ENCODE data around the gene SEC61A2.

SEC61A2 gene

GRCh38 chr10:12200850-12201249, 71.4 kb downstream of the SEC61A2 start:
- no peak for TF ChIP-seq SIN3A (IDR thresholded peaks at IDR 0.05; ENCODE audit: borderline replicate concordance, insufficient read depth, low read length)
- TF ChIP-seq, protein P1, sequence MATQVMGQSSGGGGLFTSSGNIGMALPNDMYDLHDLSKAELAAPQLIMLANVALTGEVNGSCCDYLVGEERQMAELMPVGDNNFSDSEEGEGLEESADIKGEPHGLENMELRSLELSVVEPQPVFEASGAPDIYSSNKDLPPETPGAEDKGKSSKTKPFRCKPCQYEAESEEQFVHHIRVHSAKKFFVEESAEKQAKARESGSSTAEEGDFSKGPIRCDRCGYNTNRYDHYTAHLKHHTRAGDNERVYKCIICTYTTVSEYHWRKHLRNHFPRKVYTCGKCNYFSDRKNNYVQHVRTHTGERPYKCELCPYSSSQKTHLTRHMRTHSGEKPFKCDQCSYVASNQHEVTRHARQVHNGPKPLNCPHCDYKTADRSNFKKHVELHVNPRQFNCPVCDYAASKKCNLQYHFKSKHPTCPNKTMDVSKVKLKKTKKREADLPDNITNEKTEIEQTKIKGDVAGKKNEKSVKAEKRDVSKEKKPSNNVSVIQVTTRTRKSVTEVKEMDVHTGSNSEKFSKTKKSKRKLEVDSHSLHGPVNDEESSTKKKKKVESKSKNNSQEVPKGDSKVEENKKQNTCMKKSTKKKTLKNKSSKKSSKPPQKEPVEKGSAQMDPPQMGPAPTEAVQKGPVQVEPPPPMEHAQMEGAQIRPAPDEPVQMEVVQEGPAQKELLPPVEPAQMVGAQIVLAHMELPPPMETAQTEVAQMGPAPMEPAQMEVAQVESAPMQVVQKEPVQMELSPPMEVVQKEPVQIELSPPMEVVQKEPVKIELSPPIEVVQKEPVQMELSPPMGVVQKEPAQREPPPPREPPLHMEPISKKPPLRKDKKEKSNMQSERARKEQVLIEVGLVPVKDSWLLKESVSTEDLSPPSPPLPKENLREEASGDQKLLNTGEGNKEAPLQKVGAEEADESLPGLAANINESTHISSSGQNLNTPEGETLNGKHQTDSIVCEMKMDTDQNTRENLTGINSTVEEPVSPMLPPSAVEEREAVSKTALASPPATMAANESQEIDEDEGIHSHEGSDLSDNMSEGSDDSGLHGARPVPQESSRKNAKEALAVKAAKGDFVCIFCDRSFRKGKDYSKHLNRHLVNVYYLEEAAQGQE (IDR thresholded peaks at IDR 0.05; ENCODE audit: insufficient read depth in 1 of 2, low read depth in 2 of 2, low read length in 2 of 2): no peak
- TF ChIP-seq POLR2AphosphoS5 (IDR thresholded peaks at IDR 0.05; ENCODE audit: low read depth, low read length): no peak
- TF ChIP-seq TAF1 (IDR thresholded peaks at IDR 0.05; ENCODE audit: borderline replicate concordance, insufficient read depth, low read length): no peak
- TF ChIP-seq FOXP2 (optimal IDR thresholded peaks at IDR 0.05; ENCODE audit: borderline replicate concordance, extremely low read depth, extremely low read length, insufficient read depth): no peak

- TF ChIP-seq, protein P1 (IDR thresholded peaks at IDR 0.05; ENCODE audit: insufficient read depth in 1 of 2, low read depth in 2 of 2, low read length in 2 of 2): no peak
- no peak for TF ChIP-seq POLR2AphosphoS5 (IDR thresholded peaks at IDR 0.05; ENCODE audit: low read depth, low read length)
- no peak for TF ChIP-seq FOXP2 (optimal IDR thresholded peaks at IDR 0.05; ENCODE audit: borderline replicate concordance, extremely low read depth, extremely low read length, insufficient read depth)
- TF ChIP-seq SIN3A (IDR thresholded peaks at IDR 0.05; ENCODE audit: borderline replicate concordance, insufficient read depth, low read length): no peak
- TF ChIP-seq TAF1 (IDR thresholded peaks at IDR 0.05; ENCODE audit: borderline replicate concordance, insufficient read depth, low read length): no peak
Observed at GRCh38 chr10:12201543-12201942, 72.1 kb downstream of the SEC61A2 start.

DNA sequence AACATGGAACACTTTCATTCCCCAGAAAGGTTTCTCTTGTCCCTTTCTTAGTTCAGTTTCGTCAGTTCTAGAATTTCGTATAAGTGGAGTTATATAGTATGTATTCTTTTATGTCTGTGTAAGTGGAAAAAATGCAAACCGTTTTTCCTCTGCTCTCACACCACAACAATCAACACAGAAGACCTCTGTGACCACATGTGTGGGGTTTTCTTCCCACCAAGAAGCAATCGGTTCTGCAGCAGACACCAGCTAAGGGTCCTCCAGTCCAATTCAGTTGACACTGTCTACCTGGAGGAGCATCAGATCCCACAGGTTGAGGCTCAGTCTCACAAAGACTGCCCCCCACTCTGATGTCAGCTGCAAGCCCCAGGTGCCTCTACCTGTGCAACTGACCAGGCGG, 72.7 kb downstream of the SEC61A2 start:
- TF ChIP-seq SIN3A (IDR thresholded peaks at IDR 0.05; ENCODE audit: borderline replicate concordance, insufficient read depth, low read length): no peak

DNA sequence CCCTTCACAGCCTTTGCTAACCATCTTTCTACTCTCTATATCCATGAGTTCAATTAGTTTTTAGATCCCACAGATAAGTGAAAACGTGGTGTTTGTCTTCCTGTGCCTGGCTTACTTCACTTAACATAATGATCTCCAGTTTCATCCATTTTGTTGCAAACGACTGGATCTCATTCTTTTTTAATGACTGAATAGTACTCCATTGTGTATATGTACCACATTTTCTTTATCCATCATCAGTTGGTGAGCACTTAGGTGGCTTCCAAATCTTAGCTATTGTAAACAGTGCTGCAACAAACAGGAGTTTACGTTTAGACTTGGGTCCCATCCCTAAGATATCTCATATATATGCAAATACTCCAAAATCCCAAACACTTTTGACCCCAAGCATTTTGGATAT, 75.6 kb downstream of the SEC61A2 start:
- no peak for TF ChIP-seq FOXP2 (optimal IDR thresholded peaks at IDR 0.05; ENCODE audit: borderline replicate concordance, extremely low read depth, extremely low read length, insufficient read depth)
- no peak for TF ChIP-seq SIN3A (IDR thresholded peaks at IDR 0.05; ENCODE audit: borderline replicate concordance, insufficient read depth, low read length)
- TF ChIP-seq, protein P1 (IDR thresholded peaks at IDR 0.05; ENCODE audit: insufficient read depth in 1 of 2, low read depth in 2 of 2, low read length in 2 of 2): no peak
- no peak for TF ChIP-seq POLR2AphosphoS5 (IDR thresholded peaks at IDR 0.05; ENCODE audit: low read depth, low read length)
- TF ChIP-seq TAF1 (IDR thresholded peaks at IDR 0.05; ENCODE audit: borderline replicate concordance, insufficient read depth, low read length): no peak

- TF ChIP-seq SIN3A (IDR thresholded peaks at IDR 0.05; ENCODE audit: borderline replicate concordance, insufficient read depth, low read length) (no peak), TAF1 (IDR thresholded peaks at IDR 0.05; ENCODE audit: borderline replicate concordance, insufficient read depth, low read length) (no peak), POLR2AphosphoS5 (IDR thresholded peaks at IDR 0.05; ENCODE audit: low read depth, low read length) (no peak), FOXP2 (optimal IDR thresholded peaks at IDR 0.05; ENCODE audit: borderline replicate concordance, extremely low read depth, extremely low read length, insufficient read depth) (no peak)
- TF ChIP-seq, protein P1 (IDR thresholded peaks at IDR 0.05; ENCODE audit: insufficient read depth in 1 of 2, low read depth in 2 of 2, low read length in 2 of 2): no peak
Observed at GRCh38 chr10:12207114-12207513, 77.6 kb downstream of the SEC61A2 start.
